Measurements from ENCODE around the gene LRRC4B. TPM values are rescaled to one million over a fixed set of nuclear protein-coding genes. Genes with fewer than 3 reads are reported as not detected.
"Not testable (repeated sequence)": the region's sequence is repeated elsewhere in the genome, so short reads cannot be mapped to it uniquely, and the experiment has no call there.

LRRC4B gene
- total RNA-seq, 1 experiment from 2014 or later = not detected

GRCh38 chr19:50476224-50476906 is 91.9 kb downstream of the LRRC4B start, which contains the start of the genes EMC10 and GARIN5A:
Gene EMC10, plus strand, starts transcription at chr19:50476507. Its CDS starts 38 bp downstream, at chr19:50476545.
Gene GARIN5A, minus strand, starts transcription at chr19:50476848. Its CDS starts 460 bp downstream, at chr19:50476388.
- intact Hi-C loops (cut with micrococcal nuclease) = loop anchor here (1.0 kb wide), 2 partner anchors 35 to 92 kb away; partner anchors contain the start of genes JOSD2 and POLD1
- ChIA-PET POLR2A (interaction anchor here (1.5 kb wide), 1 partner anchor 92 kb away, joined by 6 read pairs; the partner anchor contains the start of gene POLD1), CTCF (interaction anchor here (0.6 kb wide), 1 partner anchor 918 kb away, joined by 3 read pairs; no protein-coding TSS in a partner anchor)
- Mint-ChIP-seq H3K36me3 (ENCODE audit: insufficient read depth, unreplicated experiment) (peaks cover 37% of the 10 kb centered on the region), H3K27me3 (ENCODE audit: insufficient read depth, unreplicated experiment) (no peaks in the 10 kb centered on the region), H3K27ac (ENCODE audit: low read depth, unreplicated experiment) (peak within 1 kb of the TSS; percentile 88), H3K4me1 (ENCODE audit: insufficient read depth, unreplicated experiment) (peaks cover 13% of the 10 kb centered on the region), H3K9me3 (ENCODE audit: unreplicated experiment) (no peaks in the 10 kb centered on the region), H3K4me3 (ENCODE audit: unreplicated experiment) (peak within 1 kb of the TSS; percentile 99)
- TF ChIP-seq, protein P1, sequence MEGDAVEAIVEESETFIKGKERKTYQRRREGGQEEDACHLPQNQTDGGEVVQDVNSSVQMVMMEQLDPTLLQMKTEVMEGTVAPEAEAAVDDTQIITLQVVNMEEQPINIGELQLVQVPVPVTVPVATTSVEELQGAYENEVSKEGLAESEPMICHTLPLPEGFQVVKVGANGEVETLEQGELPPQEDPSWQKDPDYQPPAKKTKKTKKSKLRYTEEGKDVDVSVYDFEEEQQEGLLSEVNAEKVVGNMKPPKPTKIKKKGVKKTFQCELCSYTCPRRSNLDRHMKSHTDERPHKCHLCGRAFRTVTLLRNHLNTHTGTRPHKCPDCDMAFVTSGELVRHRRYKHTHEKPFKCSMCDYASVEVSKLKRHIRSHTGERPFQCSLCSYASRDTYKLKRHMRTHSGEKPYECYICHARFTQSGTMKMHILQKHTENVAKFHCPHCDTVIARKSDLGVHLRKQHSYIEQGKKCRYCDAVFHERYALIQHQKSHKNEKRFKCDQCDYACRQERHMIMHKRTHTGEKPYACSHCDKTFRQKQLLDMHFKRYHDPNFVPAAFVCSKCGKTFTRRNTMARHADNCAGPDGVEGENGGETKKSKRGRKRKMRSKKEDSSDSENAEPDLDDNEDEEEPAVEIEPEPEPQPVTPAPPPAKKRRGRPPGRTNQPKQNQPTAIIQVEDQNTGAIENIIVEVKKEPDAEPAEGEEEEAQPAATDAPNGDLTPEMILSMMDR (IDR thresholded peaks at IDR 0.05; ENCODE audit: unreplicated experiment) = no peak
- BruUV-seq (replicated peaks) = TSS peak; percentile 43
- DNase-seq (ENCODE audit: unreplicated experiment) = peak; percentile 89

DNA sequence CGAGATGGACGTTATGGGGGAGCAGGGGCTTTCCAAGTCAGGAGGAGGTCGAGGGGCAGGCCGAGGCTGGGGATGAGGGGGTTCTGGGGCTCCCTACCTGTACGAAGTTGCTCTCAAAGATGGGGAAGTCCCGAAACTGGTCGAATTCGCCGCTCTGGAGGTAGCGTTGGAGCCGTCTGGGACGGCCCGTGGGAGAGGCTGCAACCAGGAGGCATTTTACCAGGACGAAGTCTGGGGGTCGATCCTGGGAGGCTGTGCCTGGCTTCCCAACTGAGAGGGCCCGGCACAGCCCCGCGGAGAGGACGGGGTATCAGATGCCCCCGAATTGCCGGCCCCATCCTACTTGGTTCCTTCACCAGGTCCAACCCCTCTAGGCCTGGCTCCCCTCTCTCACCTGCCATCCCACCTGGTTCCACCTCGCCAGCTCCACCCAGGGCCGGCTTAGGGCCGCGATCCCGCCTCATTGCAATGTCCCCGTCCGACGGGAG is 92.5 kb downstream of the LRRC4B start:
- no peaks in the 10 kb centered on the region for H3K9me3 Mint-ChIP-seq (ENCODE audit: unreplicated experiment)
- no TSS peak for BruUV-seq (replicated peaks)

GRCh38 chr19:50475101-50475568 is 93.1 kb downstream of the LRRC4B start:
- H3K36me3 Mint-ChIP-seq (ENCODE audit: insufficient read depth, unreplicated experiment) = peaks cover 30% of the 10 kb centered on the region
- peak overlapping the region; percentile 99 for H3K4me3 Mint-ChIP-seq (ENCODE audit: unreplicated experiment)
- intact Hi-C loops (cut with micrococcal nuclease) = no loop called here
- no peaks in the 10 kb centered on the region for H3K9me3 Mint-ChIP-seq (ENCODE audit: unreplicated experiment)
- no TSS peak for BruUV-seq (replicated peaks)
- TF ChIP-seq, protein P1 (IDR thresholded peaks at IDR 0.05; ENCODE audit: unreplicated experiment) = no peak
- ChIA-PET CTCF (interaction anchor here (0.6 kb wide), 1 partner anchor 12 kb away, joined by 3 read pairs; no protein-coding TSS in a partner anchor), POLR2A (no interaction called here)
- no peak overlapping the region for H3K27ac Mint-ChIP-seq (ENCODE audit: low read depth, unreplicated experiment)
- no peak for DNase-seq (ENCODE audit: unreplicated experiment)
- H3K27me3 Mint-ChIP-seq (ENCODE audit: insufficient read depth, unreplicated experiment) = no peaks in the 10 kb centered on the region
- peaks cover 13% of the 10 kb centered on the region for H3K4me1 Mint-ChIP-seq (ENCODE audit: insufficient read depth, unreplicated experiment)

More for the DNA sequence above, 92.5 kb downstream of the LRRC4B start:
- H3K4me3 Mint-ChIP-seq (ENCODE audit: unreplicated experiment) = peak overlapping the region; percentile 99
- H3K27ac Mint-ChIP-seq (ENCODE audit: low read depth, unreplicated experiment) = no peak overlapping the region
- TF ChIP-seq, protein P1 (IDR thresholded peaks at IDR 0.05; ENCODE audit: unreplicated experiment) = no peak
- intact Hi-C loops (cut with micrococcal nuclease) = loop anchor here (1.0 kb wide), 2 partner anchors 36 to 91 kb away; partner anchors contain the start of genes JOSD2 and POLD1
- H3K4me1 Mint-ChIP-seq (ENCODE audit: insufficient read depth, unreplicated experiment) = peaks cover 13% of the 10 kb centered on the region
- POLR2A ChIA-PET = interaction anchor here (1.5 kb wide), 1 partner anchor 92 kb away, joined by 6 read pairs; the partner anchor contains the start of gene POLD1
- DNase-seq (ENCODE audit: unreplicated experiment) = no peak
- peaks cover 34% of the 10 kb centered on the region for H3K36me3 Mint-ChIP-seq (ENCODE audit: insufficient read depth, unreplicated experiment)
- CTCF ChIA-PET = no interaction called here
- H3K27me3 Mint-ChIP-seq (ENCODE audit: insufficient read depth, unreplicated experiment) = no peaks in the 10 kb centered on the region

- intact Hi-C loops (cut with micrococcal nuclease); H3K27ac Mint-ChIP-seq (ENCODE audit: low read depth, unreplicated experiment); BruUV-seq (replicated peaks); H3K4me3 Mint-ChIP-seq (ENCODE audit: unreplicated experiment); DNase-seq (ENCODE audit: unreplicated experiment); H3K9me3 Mint-ChIP-seq (ENCODE audit: unreplicated experiment); H3K27me3 Mint-ChIP-seq (ENCODE audit: insufficient read depth, unreplicated experiment): not testable (repeated sequence)
- ChIA-PET POLR2A (interaction anchor here (1.5 kb wide), 1 partner anchor 89 kb away, joined by 4 read pairs; the partner anchor contains the start of gene POLD1), CTCF (interaction anchor here (0.7 kb wide), 1 partner anchor 158 kb away, joined by 4 read pairs; no protein-coding TSS in a partner anchor)
- H3K4me1 Mint-ChIP-seq (ENCODE audit: insufficient read depth, unreplicated experiment) = peaks cover 13% of the 10 kb centered on the region
- peaks cover 16% of the 10 kb centered on the region for H3K36me3 Mint-ChIP-seq (ENCODE audit: insufficient read depth, unreplicated experiment)
Observed at GRCh38 chr19:50473336-50473735, 94.9 kb downstream of the LRRC4B start.
